Measurements from ENCODE around the gene NR4A1.

The NR4A1 gene

DNA sequence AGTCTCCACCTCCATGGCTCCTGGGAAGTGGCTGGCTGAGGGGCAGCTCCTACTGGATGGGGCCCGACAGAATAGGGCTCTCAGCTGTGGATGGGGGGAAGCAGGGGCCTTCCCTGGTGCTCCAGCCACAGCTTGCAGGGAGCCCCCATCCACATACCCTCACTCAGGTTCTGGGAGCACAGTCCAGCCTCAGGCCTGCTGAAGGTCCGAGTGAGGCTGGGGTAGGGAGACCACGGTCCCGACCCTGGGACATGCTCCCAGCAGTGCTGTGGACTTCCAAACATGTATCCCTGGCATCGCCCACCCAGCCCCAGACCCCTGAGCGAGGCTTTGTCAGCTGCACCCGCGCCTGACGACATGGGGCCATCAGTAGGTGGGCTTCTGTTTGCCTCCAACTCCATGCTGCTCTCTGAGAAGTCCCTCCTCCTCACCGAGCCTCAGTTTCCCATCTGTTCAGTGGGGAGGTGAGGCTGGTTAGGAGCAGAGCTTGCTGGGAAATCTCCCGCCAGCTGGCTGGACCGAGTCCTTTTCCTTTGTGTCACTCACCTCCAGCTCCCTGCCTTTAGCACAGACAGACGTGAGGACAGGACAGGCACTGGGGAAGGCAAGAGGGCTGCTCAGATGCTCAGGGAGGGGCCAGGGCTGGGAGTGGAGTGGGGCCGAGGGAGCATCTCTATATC is 9.4 kb downstream of the NR4A1 start:
- no peak for TF ChIP-seq YY1 (IDR thresholded peaks at IDR 0.05; ENCODE audit: low read depth)
- no peak for TF ChIP-seq CREB1 (IDR thresholded peaks at IDR 0.05; ENCODE audit: low read depth)
- TF ChIP-seq, protein P1, sequence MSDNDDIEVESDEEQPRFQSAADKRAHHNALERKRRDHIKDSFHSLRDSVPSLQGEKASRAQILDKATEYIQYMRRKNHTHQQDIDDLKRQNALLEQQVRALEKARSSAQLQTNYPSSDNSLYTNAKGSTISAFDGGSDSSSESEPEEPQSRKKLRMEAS (IDR thresholded peaks at IDR 0.05): no peak
- TF ChIP-seq FOXM1 (IDR thresholded peaks at IDR 0.05; ENCODE audit: borderline replicate concordance, low read depth): no peak
- no peak for TF ChIP-seq RAD21 (IDR thresholded peaks at IDR 0.05; ENCODE audit: low read depth)
- TF ChIP-seq EP300 (IDR thresholded peaks at IDR 0.05; ENCODE audit: borderline replicate concordance): no peak
- TF ChIP-seq EGR1 (IDR thresholded peaks at IDR 0.05): no peak
- no peak for TF ChIP-seq TEAD4 (IDR thresholded peaks at IDR 0.05)
- TF ChIP-seq, protein P2, sequence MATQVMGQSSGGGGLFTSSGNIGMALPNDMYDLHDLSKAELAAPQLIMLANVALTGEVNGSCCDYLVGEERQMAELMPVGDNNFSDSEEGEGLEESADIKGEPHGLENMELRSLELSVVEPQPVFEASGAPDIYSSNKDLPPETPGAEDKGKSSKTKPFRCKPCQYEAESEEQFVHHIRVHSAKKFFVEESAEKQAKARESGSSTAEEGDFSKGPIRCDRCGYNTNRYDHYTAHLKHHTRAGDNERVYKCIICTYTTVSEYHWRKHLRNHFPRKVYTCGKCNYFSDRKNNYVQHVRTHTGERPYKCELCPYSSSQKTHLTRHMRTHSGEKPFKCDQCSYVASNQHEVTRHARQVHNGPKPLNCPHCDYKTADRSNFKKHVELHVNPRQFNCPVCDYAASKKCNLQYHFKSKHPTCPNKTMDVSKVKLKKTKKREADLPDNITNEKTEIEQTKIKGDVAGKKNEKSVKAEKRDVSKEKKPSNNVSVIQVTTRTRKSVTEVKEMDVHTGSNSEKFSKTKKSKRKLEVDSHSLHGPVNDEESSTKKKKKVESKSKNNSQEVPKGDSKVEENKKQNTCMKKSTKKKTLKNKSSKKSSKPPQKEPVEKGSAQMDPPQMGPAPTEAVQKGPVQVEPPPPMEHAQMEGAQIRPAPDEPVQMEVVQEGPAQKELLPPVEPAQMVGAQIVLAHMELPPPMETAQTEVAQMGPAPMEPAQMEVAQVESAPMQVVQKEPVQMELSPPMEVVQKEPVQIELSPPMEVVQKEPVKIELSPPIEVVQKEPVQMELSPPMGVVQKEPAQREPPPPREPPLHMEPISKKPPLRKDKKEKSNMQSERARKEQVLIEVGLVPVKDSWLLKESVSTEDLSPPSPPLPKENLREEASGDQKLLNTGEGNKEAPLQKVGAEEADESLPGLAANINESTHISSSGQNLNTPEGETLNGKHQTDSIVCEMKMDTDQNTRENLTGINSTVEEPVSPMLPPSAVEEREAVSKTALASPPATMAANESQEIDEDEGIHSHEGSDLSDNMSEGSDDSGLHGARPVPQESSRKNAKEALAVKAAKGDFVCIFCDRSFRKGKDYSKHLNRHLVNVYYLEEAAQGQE (IDR thresholded peaks at IDR 0.05; ENCODE audit: low read depth): no peak
- TF ChIP-seq TAF1 (IDR thresholded peaks at IDR 0.05; ENCODE audit: low read depth): no peak
- no peak for TF ChIP-seq USF1 (IDR thresholded peaks at IDR 0.05)
- TF ChIP-seq ZBTB7A (IDR thresholded peaks at IDR 0.05; ENCODE audit: low read depth): no peak

- TF ChIP-seq EP300 (IDR thresholded peaks at IDR 0.05; ENCODE audit: borderline replicate concordance) (no peak), USF1 (IDR thresholded peaks at IDR 0.05) (no peak), TCF12 (IDR thresholded peaks at IDR 0.05; ENCODE audit: low read depth) (no peak), NFIC (IDR thresholded peaks at IDR 0.05) (no peak), RAD21 (IDR thresholded peaks at IDR 0.05; ENCODE audit: low read depth) (no peak), CEBPB (IDR thresholded peaks at IDR 0.05) (no peak), TEAD4 (IDR thresholded peaks at IDR 0.05) (no peak), TAF1 (IDR thresholded peaks at IDR 0.05; ENCODE audit: low read depth) (no peak), FOXM1 (IDR thresholded peaks at IDR 0.05; ENCODE audit: borderline replicate concordance, low read depth) (no peak), YY1 (IDR thresholded peaks at IDR 0.05; ENCODE audit: low read depth) (no peak), ZBTB7A (IDR thresholded peaks at IDR 0.05; ENCODE audit: low read depth) (no peak), CREB1 (IDR thresholded peaks at IDR 0.05; ENCODE audit: low read depth) (no peak), EGR1 (IDR thresholded peaks at IDR 0.05) (no peak)
- TF ChIP-seq, protein P2 (IDR thresholded peaks at IDR 0.05; ENCODE audit: low read depth): no peak
- TF ChIP-seq, protein P1 (IDR thresholded peaks at IDR 0.05): no peak
Measured at GRCh38 chr12:52061470-52062166, 10.4 kb downstream of the NR4A1 start.

GRCh38 chr12:52062167-52063081 is 11.2 kb downstream of the NR4A1 start:
- TF ChIP-seq TEAD4 (IDR thresholded peaks at IDR 0.05) (no peak), FOXM1 (IDR thresholded peaks at IDR 0.05; ENCODE audit: borderline replicate concordance, low read depth) (no peak), TCF12 (IDR thresholded peaks at IDR 0.05; ENCODE audit: low read depth) (no peak), TAF1 (IDR thresholded peaks at IDR 0.05; ENCODE audit: low read depth) (no peak), CEBPB (IDR thresholded peaks at IDR 0.05) (no peak), NFIC (IDR thresholded peaks at IDR 0.05) (no peak), YY1 (IDR thresholded peaks at IDR 0.05; ENCODE audit: low read depth) (no peak), CREB1 (IDR thresholded peaks at IDR 0.05; ENCODE audit: low read depth) (no peak), EGR1 (IDR thresholded peaks at IDR 0.05) (no peak), USF1 (IDR thresholded peaks at IDR 0.05) (no peak), RAD21 (IDR thresholded peaks at IDR 0.05; ENCODE audit: low read depth) (no peak), EP300 (IDR thresholded peaks at IDR 0.05; ENCODE audit: borderline replicate concordance) (no peak), ZBTB7A (IDR thresholded peaks at IDR 0.05; ENCODE audit: low read depth) (no peak)
- TF ChIP-seq, protein P2 (IDR thresholded peaks at IDR 0.05; ENCODE audit: low read depth): no peak
- TF ChIP-seq, protein P1 (IDR thresholded peaks at IDR 0.05): no peak
